Cardiac fibroblast (primary cell): ENCODE measurements around the gene SH3PXD2B.

Source experiments
- DNase-seq, 2 donors: peaks; one replicate each; pipeline versions ENCODE4 v3.0.0 to v3.0.0-alpha.2; 2010; ENCODE audit warnings: low read depth in 2 of 2
- H3K4me3 ChIP-seq, 2 donors: replicated peaks in 1 of 2; 1 replicate in 1 of 2; 2 replicates in 1 of 2; pipeline ENCODE4 v1.5.1; 2011; ENCODE audit warnings: low read depth in 2 of 2, low read length in 2 of 2, mild to moderate bottlenecking in 2 of 2, moderate library complexity in 1 of 2
- CTCF ChIP-seq: IDR thresholded peaks from one replicate; pipeline ENCODE4 v1.5.1; 2011; ENCODE audit warnings: low read depth, mild to moderate bottlenecking, low read length, inconsistent platforms

Gene SH3PXD2B

GRCh38 chr5:172425402-172425801 lies 28.9 kb downstream of the SH3PXD2B start:
- no peak for DNase-seq
- no peak overlapping the region for H3K4me3 ChIP-seq
- TF ChIP-seq CTCF = no peak

GRCh38 chr5:172424808-172425207 lies 29.5 kb downstream of the SH3PXD2B start:
- TF ChIP-seq CTCF = no peak
- no peak overlapping the region for H3K4me3 ChIP-seq
- DNase-seq = no peak

DNA sequence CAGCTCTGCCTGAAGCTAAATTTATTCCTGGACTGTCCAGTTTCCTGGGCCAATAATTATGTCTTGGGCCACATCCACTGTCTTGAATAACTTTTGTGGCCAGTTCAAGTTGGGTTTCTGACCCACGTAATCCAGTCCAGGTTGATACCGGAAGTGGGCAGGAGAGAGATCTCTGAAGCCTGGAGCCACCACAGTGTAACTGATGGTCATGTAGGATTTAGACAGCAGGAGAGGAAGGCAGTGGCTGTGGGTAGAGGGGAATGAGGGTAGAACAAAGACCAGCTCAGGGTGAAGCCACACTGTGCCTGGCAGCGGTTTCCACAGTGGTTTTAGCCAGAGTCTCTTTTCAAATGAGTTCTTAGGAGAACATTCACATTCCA lies 30.2 kb downstream of the SH3PXD2B start:
- no peak for DNase-seq
- no peak for TF ChIP-seq CTCF

GRCh38 chr5:172423379-172424110 lies 30.8 kb downstream of the SH3PXD2B start:
- TF ChIP-seq CTCF = no peak
- no peak overlapping the region for H3K4me3 ChIP-seq
- no peak for DNase-seq

More for the DNA sequence above, 30.2 kb downstream of the SH3PXD2B start:
- H3K4me3 ChIP-seq = no peak overlapping the region

GRCh38 chr5:172422255-172422654 lies 32.1 kb downstream of the SH3PXD2B start:
- DNase-seq = no peak

DNA sequence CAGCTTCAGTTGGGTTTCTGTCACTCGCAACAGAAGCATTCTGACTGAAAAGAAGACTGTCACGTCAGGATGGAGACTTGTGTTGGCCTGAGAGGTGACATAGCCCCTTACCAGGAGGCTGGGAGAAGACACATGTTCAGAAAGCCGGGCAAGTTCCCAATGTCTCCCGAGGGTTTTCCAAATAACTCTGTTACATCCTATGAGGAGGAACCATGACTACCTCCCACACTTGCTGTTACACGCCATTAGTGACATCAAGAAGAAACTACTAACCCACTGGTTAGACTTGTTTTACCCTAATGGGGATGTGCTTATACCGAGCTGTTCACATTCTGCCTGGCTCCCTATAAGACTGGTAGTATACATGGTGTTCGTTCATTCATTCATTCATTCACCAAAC lies 33.3 kb downstream of the SH3PXD2B start:
- no peak overlapping the region for H3K4me3 ChIP-seq
- TF ChIP-seq CTCF = no peak
- no peak for DNase-seq

More at GRCh38 chr5:172422255-172422654, 32.1 kb downstream of the SH3PXD2B start:
- TF ChIP-seq CTCF = no peak
- no peak overlapping the region for H3K4me3 ChIP-seq
